Measurements from ENCODE around the gene ST6GALNAC3.

GRCh38 chr1:76639181-76639580 is 564.6 kb downstream of the ST6GALNAC3 start:
- TF ChIP-seq SUZ12 (IDR thresholded peaks at IDR 0.05) (no peak), BHLHE40 (IDR thresholded peaks at IDR 0.05; ENCODE audit: borderline replicate concordance) (no peak), FOXK2 (IDR thresholded peaks at IDR 0.05) (no peak), ARNT (IDR thresholded peaks at IDR 0.05) (no peak), ELF4 (IDR thresholded peaks at IDR 0.05) (no peak), FOXA1 (IDR thresholded peaks at IDR 0.05) (no peak), FOXM1 (IDR thresholded peaks at IDR 0.05; ENCODE audit: borderline replicate concordance) (no peak), SP1 (IDR thresholded peaks at IDR 0.05) (no peak), HDGF (IDR thresholded peaks at IDR 0.05; ENCODE audit: borderline replicate concordance) (no peak), ZNF384 (IDR thresholded peaks at IDR 0.05) (no peak), CTBP1 (IDR thresholded peaks at IDR 0.05; ENCODE audit: borderline replicate concordance) (no peak), LEF1 (IDR thresholded peaks at IDR 0.05; ENCODE audit: borderline replicate concordance) (no peak), NFRKB (IDR thresholded peaks at IDR 0.05) (no peak)

Data from HEK293T (cell line).